HCT116 (cell line): ENCODE results near the gene PDGFA. TPM values are rescaled to one million over a fixed set of nuclear protein-coding genes. Genes with fewer than 3 reads are reported as not detected.

Source experiments
- ATAC-seq: fragments of 200-7000 bp; cut with Tn5 transposase; 2 replicates; pipeline ENCODE4 v1.9.1; 2020; ENCODE audit warnings: mild to moderate bottlenecking, moderate library complexity
- BruUV-seq: library from RNA; stranded (reverse); fragments of 400-500 nt; replicated peaks from 2 replicates; lab custom pipeline; 2021; lab: Mats Ljungman, UMichigan
- CTCF ChIA-PET: fragments of 300-600 bp; sonication (Branson Sonifier 250); formaldehyde crosslinking; loops from one replicate; lab custom pipeline; 2021; ENCODE audit warnings: antibody characterized with exemption; lab: Charles Lee
- POLR2A ChIA-PET: fragments of 300-600, 350-600 bp; sonication (Branson Sonifier 250); formaldehyde crosslinking; loops from one replicate; lab custom pipeline; 2021; ENCODE audit warnings: antibody characterized with exemption; lab: Charles Lee
- RAD21 ChIA-PET, 2 experiments: fragments of 300-600 bp; sonication (Branson Sonifier 250); formaldehyde crosslinking; loops; one replicate each; lab custom pipeline; 2023; ENCODE audit warnings: low total read pairs in 2 of 2; ENCODE audit not compliant: uncharacterized antibody in 2 of 2, unreplicated experiment in 2 of 2, low non-redundant PET in 1 of 2; lab: Charles Lee
- DNase-seq: peaks from one replicate; pipeline ENCODE4 v3.0.0-alpha.2; 2010; ENCODE audit warnings: low read depth, low spot score
- H2AFZ ChIP-seq: fragments of 200-600 bp; shearing (Covaris generic), sonication (generic); 2 replicates; pipeline ENCODE4 v1.6.1; 2017; ENCODE audit warnings: low read depth, mixed run types, mixed read lengths, antibody characterized with exemption, low read length; ENCODE audit not compliant: poor library complexity, severe bottlenecking
- H3K27ac ChIP-seq: 2 replicates; pipeline ENCODE4 v1.5.1; 2012; ENCODE audit warnings: low read depth, low read length
- H3K27me3 ChIP-seq: fragments of 200-600 bp; sonication (generic); 2 replicates; pipeline ENCODE4 v1.6.1; 2016; ENCODE audit warnings: mixed run types, low read length, mixed read lengths; ENCODE audit not compliant: insufficient read depth
- H3K36me3 ChIP-seq, 2 experiments: fragments of 200-500 bp in 1 of 2; fragments of 200-600 bp in 1 of 2; sonication (Bioruptor generic) in 1 of 2; sonication (generic) in 1 of 2; 2 replicates each; pipeline versions ENCODE4 v1.5.1 to v1.6.1; 2014 to 2016; ENCODE audit warnings: low read length in 2 of 2, inconsistent platforms in 1 of 2, mixed read lengths in 1 of 2, mixed run types in 1 of 2; ENCODE audit not compliant: insufficient read depth in 2 of 2, control insufficient read depth in 1 of 2
- H3K4me1 ChIP-seq, 2 experiments: fragments of 200-600 bp in 1 of 2; sonication (generic) in 1 of 2; 2 replicates each; pipeline versions ENCODE4 v1.5.1 to v1.6.1; 2012 to 2017; ENCODE audit warnings: low read length in 2 of 2, inconsistent platforms in 1 of 2, mild to moderate bottlenecking in 1 of 2, mixed read lengths in 1 of 2, mixed run types in 1 of 2, moderate library complexity in 1 of 2; ENCODE audit not compliant: insufficient read depth in 2 of 2, control insufficient read depth in 1 of 2
- H3K4me2 ChIP-seq: fragments of 200-600 bp; sonication (generic); 2 replicates; pipeline ENCODE4 v1.6.1; 2017; ENCODE audit warnings: mixed run types, low read length, mixed read lengths
- H3K4me3 ChIP-seq, 2 experiments: fragments of 200-600 bp in 1 of 2; sonication (generic) in 1 of 2; replicated peaks in 1 of 2; 2 replicates each; pipeline ENCODE4 v1.5.1; 2011 to 2016; ENCODE audit warnings: low read length in 2 of 2, control low read depth in 1 of 2, low read depth in 1 of 2, mild to moderate bottlenecking in 1 of 2, mixed read lengths in 1 of 2, mixed run types in 1 of 2
- H3K79me2 ChIP-seq: fragments of 200-600 bp; sonication (generic); 2 replicates; pipeline ENCODE4 v1.6.1; 2017; ENCODE audit warnings: mild to moderate bottlenecking, mixed run types, low read length, moderate library complexity, mixed read lengths; ENCODE audit not compliant: insufficient read depth
- H3K9ac ChIP-seq: fragments of 200-600 bp; sonication (generic); 2 replicates; pipeline ENCODE4 v1.6.1; 2016; ENCODE audit warnings: low read length, mixed read lengths
- H3K9me2 ChIP-seq: fragments of 200-600 bp; sonication (generic), shearing (Covaris generic); 2 replicates; pipeline ENCODE4 v1.6.1; 2017; ENCODE audit warnings: mixed run types, mild to moderate bottlenecking, moderate library complexity; ENCODE audit not compliant: insufficient read depth
- H3K9me3 ChIP-seq, 2 experiments: fragments of 200-500 bp in 1 of 2; fragments of 200-600 bp in 1 of 2; sonication (Bioruptor generic) in 1 of 2; sonication (generic) in 1 of 2; 2 replicates each; pipeline ENCODE4 v1.6.1; 2014 to 2017; ENCODE audit warnings: low read length in 2 of 2, mixed read lengths in 2 of 2, inconsistent platforms in 1 of 2, low read depth in 1 of 2, mild to moderate bottlenecking in 1 of 2, mixed run types in 1 of 2, moderate library complexity in 1 of 2; ENCODE audit not compliant: control insufficient read depth in 1 of 2, insufficient read depth in 1 of 2
- H4K20me1 ChIP-seq: fragments of 200-600 bp; sonication (generic), shearing (Covaris generic); 2 replicates; pipeline ENCODE4 v1.6.1; 2017; ENCODE audit warnings: mixed run types, mild to moderate bottlenecking, moderate library complexity; ENCODE audit not compliant: insufficient read depth
- CEBPB ChIP-seq: IDR thresholded peaks from 2 replicates; pipeline ENCODE4 v1.6.1; 2012; ENCODE audit warnings: low read depth
- EGR1 ChIP-seq: IDR thresholded peaks from 2 replicates; pipeline ENCODE4 v1.6.1; 2012; ENCODE audit warnings: low read depth
- ELF1 ChIP-seq: IDR thresholded peaks from 2 replicates; pipeline ENCODE4 v1.6.1; 2012; ENCODE audit warnings: low read depth, borderline replicate concordance
- EZH2phosphoT487 ChIP-seq: fragments of 200-600 bp; IDR thresholded peaks from 2 replicates; pipeline ENCODE4 v1.6.1; 2018; ENCODE audit warnings: antibody characterized with exemption, borderline replicate concordance
- FOSL1 ChIP-seq: IDR thresholded peaks from 2 replicates; pipeline ENCODE4 v1.6.1; 2012; ENCODE audit warnings: low read depth
- JUND ChIP-seq: IDR thresholded peaks from 2 replicates; pipeline ENCODE4 v1.6.1; 2012
- MAX ChIP-seq: IDR thresholded peaks from 2 replicates; pipeline ENCODE4 v1.6.1; 2012
- POLR2A ChIP-seq: IDR thresholded peaks from 2 replicates; pipeline ENCODE4 v1.7.0; 2011; ENCODE audit warnings: borderline replicate concordance; ENCODE audit not compliant: insufficient read depth, insufficient read length; ENCODE audit errors: extremely low read depth
- POLR2AphosphoS5 ChIP-seq: IDR thresholded peaks from 2 replicates; pipeline ENCODE4 v1.6.1; 2011; ENCODE audit warnings: mild to moderate bottlenecking, low read depth, low read length, moderate library complexity
- RAD21 ChIP-seq: IDR thresholded peaks from 2 replicates; pipeline ENCODE4 v1.6.1; 2012; ENCODE audit warnings: low read depth, mild to moderate bottlenecking
- SIN3A ChIP-seq: IDR thresholded peaks from 2 replicates; pipeline ENCODE4 v1.6.1; 2012; ENCODE audit warnings: low read depth
- SP1 ChIP-seq: IDR thresholded peaks from 2 replicates; pipeline ENCODE4 v1.6.1; 2012; ENCODE audit warnings: low read depth
- SRF ChIP-seq: IDR thresholded peaks from 2 replicates; pipeline ENCODE4 v1.6.1; 2012; ENCODE audit warnings: low read depth
- TCF7L2 ChIP-seq: IDR thresholded peaks from 2 replicates; pipeline ENCODE4 v1.7.0; 2011; ENCODE audit warnings: borderline replicate concordance, inconsistent platforms; ENCODE audit not compliant: insufficient read depth, insufficient read length; ENCODE audit errors: extremely low read depth
- intact Hi-C: fragments of 100-400 bp; cut with micrococcal nuclease; formaldehyde crosslinking; loops from 2 replicates; pipeline ENCODE4 v1.10.0; 2022
- total RNA-seq: library from RNA; stranded (reverse); gene quantifications from one replicate; pipeline ENCODE4 v1.2.1, GENCODE V29; 2021; ENCODE audit not compliant: unreplicated experiment
- TF ChIP-seq, protein P1 (sequence below), 3 experiments: fragments of 200-600 bp in 1 of 3; sonication (generic) in 1 of 3; IDR thresholded peaks in 2 of 3; conservative IDR thresholded peaks in 1 of 3; 2 replicates each; pipeline ENCODE4 v1.5.1; 2012 to 2017; ENCODE audit warnings: low read depth in 2 of 3, low read length in 2 of 3, antibody characterized with exemption in 1 of 3, borderline replicate concordance in 1 of 3, control low read depth in 1 of 3, mild to moderate bottlenecking in 1 of 3, mixed read lengths in 1 of 3, mixed run types in 1 of 3, moderate library complexity in 1 of 3; ENCODE audit not compliant: insufficient read depth in 1 of 3
- TF ChIP-seq, protein P2 (sequence below): IDR thresholded peaks from 2 replicates; pipeline ENCODE4 v1.6.1; 2012; ENCODE audit warnings: low read depth

The PDGFA gene
- total RNA-seq, 1 experiment from 2014 or later, result 44.7 TPM

DNA sequence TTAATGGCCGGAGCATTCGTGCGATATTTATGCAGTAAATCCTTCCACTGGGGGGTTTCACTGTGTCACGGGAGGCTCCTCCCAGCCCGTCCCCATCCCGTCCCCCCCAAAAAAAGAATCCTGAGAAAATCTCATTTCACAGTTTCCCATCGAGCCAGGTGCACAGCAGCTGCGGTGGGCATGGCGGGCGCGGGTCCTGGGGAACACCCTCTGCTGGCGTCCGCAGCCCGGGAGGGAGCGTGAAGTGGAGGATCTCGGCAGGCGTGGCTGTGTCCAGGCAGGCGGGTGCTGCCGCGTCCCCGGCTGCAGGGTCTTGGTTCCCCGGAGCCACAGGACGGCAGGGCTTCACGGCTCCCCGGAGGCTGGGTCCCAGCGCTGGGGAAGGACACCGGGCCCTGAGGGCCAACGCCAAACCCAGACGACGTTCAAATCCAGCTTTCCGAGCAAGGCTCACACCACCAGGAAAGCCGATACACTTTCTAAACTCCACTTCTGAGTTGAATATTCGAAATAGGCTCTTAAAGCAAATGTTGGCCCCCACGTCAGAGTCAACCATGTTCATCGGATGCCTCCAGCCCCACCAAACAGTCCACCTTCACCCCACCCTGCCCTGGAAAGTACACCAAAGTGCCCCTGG is 55.7 kb downstream of the PDGFA start:
- no peaks in the 10 kb centered on the region for H3K9me2 ChIP-seq
- ChIA-PET POLR2A (no interaction called here), RAD21 (no interaction called here), CTCF (no interaction called here)
- no peaks in the 10 kb centered on the region for H3K4me1 ChIP-seq
- no peak for TF ChIP-seq RAD21
- TF ChIP-seq POLR2A, result no peak
- no peak for TF ChIP-seq TCF7L2
- no peak for TF ChIP-seq SRF
- no peak for TF ChIP-seq MAX
- no peak for TF ChIP-seq SIN3A
- TF ChIP-seq SP1, result no peak
- TF ChIP-seq CEBPB, result no peak
- TF ChIP-seq FOSL1, result no peak
- no peak for TF ChIP-seq JUND
- DNase-seq (no peak), ATAC-seq (no peak)
- intact Hi-C loops, result no loop called here
- H3K9me3 ChIP-seq, result peaks cover 0 to 3% of the 10 kb centered on the region in 2 experiments; a peak in 1 of 4 replicates
- no peaks in the 10 kb centered on the region for H3K79me2 ChIP-seq
- no peaks in the 10 kb centered on the region for H3K36me3 ChIP-seq
- H3K27ac ChIP-seq, result no peak overlapping the region
- BruUV-seq, result no TSS peak
- H3K27me3 ChIP-seq, result no peaks in the 10 kb centered on the region
- H4K20me1 ChIP-seq, result no peaks in the 10 kb centered on the region
- H3K4me2 ChIP-seq, result no peak overlapping the region
- H3K9ac ChIP-seq, result no peak overlapping the region
- no peak overlapping the region for H2AFZ ChIP-seq
- no peak overlapping the region for H3K4me3 ChIP-seq

- no peak overlapping the region for H3K27ac ChIP-seq
- CTCF ChIA-PET, result no interaction called here
- H3K9ac ChIP-seq, result no peak overlapping the region
- RAD21 ChIA-PET, result no interaction called here
- no peak overlapping the region for H2AFZ ChIP-seq
- H4K20me1 ChIP-seq, result no peaks in the 10 kb centered on the region
- no peak overlapping the region for H3K4me3 ChIP-seq
- H3K4me2 ChIP-seq, result no peak overlapping the region
- no peaks in the 10 kb centered on the region for H3K4me1 ChIP-seq
- H3K9me3 ChIP-seq, result peaks cover 0 to 3% of the 10 kb centered on the region in 2 experiments; a peak in 1 of 4 replicates
- ATAC-seq (no peak), DNase-seq (no peak)
- no TSS peak for BruUV-seq
- no peaks in the 10 kb centered on the region for H3K36me3 ChIP-seq
- intact Hi-C loops, result no loop called here
- no peaks in the 10 kb centered on the region for H3K79me2 ChIP-seq
- H3K9me2 ChIP-seq, result no peaks in the 10 kb centered on the region
- POLR2A ChIA-PET, result no interaction called here
- no peaks in the 10 kb centered on the region for H3K27me3 ChIP-seq
- TF ChIP-seq POLR2AphosphoS5 (no peak), FOSL1 (no peak), EZH2phosphoT487 (no peak), ELF1 (no peak), EGR1 (no peak), SP1 (no peak), MAX (no peak), TCF7L2 (no peak)
- TF ChIP-seq, protein P1, sequence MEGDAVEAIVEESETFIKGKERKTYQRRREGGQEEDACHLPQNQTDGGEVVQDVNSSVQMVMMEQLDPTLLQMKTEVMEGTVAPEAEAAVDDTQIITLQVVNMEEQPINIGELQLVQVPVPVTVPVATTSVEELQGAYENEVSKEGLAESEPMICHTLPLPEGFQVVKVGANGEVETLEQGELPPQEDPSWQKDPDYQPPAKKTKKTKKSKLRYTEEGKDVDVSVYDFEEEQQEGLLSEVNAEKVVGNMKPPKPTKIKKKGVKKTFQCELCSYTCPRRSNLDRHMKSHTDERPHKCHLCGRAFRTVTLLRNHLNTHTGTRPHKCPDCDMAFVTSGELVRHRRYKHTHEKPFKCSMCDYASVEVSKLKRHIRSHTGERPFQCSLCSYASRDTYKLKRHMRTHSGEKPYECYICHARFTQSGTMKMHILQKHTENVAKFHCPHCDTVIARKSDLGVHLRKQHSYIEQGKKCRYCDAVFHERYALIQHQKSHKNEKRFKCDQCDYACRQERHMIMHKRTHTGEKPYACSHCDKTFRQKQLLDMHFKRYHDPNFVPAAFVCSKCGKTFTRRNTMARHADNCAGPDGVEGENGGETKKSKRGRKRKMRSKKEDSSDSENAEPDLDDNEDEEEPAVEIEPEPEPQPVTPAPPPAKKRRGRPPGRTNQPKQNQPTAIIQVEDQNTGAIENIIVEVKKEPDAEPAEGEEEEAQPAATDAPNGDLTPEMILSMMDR (IDR thresholded peaks at IDR 0.05 in 2 of 3, conservative IDR thresholded peaks at IDR 0.05 in 1 of 3; ENCODE audit: borderline replicate concordance in 1 of 3, insufficient read depth in 1 of 3, low read depth in 2 of 3, low read length in 2 of 3), result no peak
- TF ChIP-seq, protein P2, sequence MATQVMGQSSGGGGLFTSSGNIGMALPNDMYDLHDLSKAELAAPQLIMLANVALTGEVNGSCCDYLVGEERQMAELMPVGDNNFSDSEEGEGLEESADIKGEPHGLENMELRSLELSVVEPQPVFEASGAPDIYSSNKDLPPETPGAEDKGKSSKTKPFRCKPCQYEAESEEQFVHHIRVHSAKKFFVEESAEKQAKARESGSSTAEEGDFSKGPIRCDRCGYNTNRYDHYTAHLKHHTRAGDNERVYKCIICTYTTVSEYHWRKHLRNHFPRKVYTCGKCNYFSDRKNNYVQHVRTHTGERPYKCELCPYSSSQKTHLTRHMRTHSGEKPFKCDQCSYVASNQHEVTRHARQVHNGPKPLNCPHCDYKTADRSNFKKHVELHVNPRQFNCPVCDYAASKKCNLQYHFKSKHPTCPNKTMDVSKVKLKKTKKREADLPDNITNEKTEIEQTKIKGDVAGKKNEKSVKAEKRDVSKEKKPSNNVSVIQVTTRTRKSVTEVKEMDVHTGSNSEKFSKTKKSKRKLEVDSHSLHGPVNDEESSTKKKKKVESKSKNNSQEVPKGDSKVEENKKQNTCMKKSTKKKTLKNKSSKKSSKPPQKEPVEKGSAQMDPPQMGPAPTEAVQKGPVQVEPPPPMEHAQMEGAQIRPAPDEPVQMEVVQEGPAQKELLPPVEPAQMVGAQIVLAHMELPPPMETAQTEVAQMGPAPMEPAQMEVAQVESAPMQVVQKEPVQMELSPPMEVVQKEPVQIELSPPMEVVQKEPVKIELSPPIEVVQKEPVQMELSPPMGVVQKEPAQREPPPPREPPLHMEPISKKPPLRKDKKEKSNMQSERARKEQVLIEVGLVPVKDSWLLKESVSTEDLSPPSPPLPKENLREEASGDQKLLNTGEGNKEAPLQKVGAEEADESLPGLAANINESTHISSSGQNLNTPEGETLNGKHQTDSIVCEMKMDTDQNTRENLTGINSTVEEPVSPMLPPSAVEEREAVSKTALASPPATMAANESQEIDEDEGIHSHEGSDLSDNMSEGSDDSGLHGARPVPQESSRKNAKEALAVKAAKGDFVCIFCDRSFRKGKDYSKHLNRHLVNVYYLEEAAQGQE, result no peak
Measured at GRCh38 chr7:463362-463781, 56.3 kb downstream of the PDGFA start.
